K562 (cell line): ENCODE data around the gene DNAJC8. TPM values are rescaled to one million over a fixed set of nuclear protein-coding genes. Genes with fewer than 3 reads are reported as not detected.

Source experiments
- BHLHE40 ChIP-seq: IDR thresholded peaks from 2 replicates; pipeline ENCODE4 v1.6.1; 2011; ENCODE audit warnings: low read length, improper control_type of control experiment
- CXXC5 ChIP-seq: fragments of 250-450 bp; sonication (Bioruptor Pico); IDR thresholded peaks from 2 replicates; pipeline ENCODE4 v1.8.0; 2022; ENCODE audit warnings: inconsistent platforms, mild to moderate bottlenecking, moderate library complexity
- DDX20 ChIP-seq: fragments of 450-650 bp; IDR thresholded peaks from 2 replicates; pipeline ENCODE4 v1.6.1; 2016; ENCODE audit warnings: missing genetic modification characterization, low read depth, mild to moderate bottlenecking, missing compliant biosample characterization, moderate library complexity
- GTF2E2 ChIP-seq: fragments of 200-800 bp; sonication (Bioruptor generic); IDR thresholded peaks from 2 replicates; pipeline ENCODE4 v1.6.1; 2016; ENCODE audit warnings: missing genetic modification characterization, missing compliant biosample characterization
- HDAC3 ChIP-seq: fragments of 450-650 bp; IDR thresholded peaks from 2 replicates; pipeline ENCODE4 v1.6.1; 2018; ENCODE audit warnings: borderline replicate concordance, mild to moderate bottlenecking, moderate library complexity; ENCODE audit not compliant: partially characterized antibody
- HIVEP1 ChIP-seq: fragments of 250-450 bp; sonication (Bioruptor Pico); IDR thresholded peaks from 2 replicates; pipeline ENCODE4 v1.4.0; 2020; ENCODE audit warnings: mild to moderate bottlenecking
- HNRNPLL ChIP-seq: fragments of 200-400 bp; formaldehyde crosslinking; IDR thresholded peaks from 2 replicates; pipeline ENCODE4 v1.6.1; 2017; ENCODE audit warnings: low read length, low read depth, mild to moderate bottlenecking; ENCODE audit not compliant: poor library complexity, severe bottlenecking
- POLR3A ChIP-seq: IDR thresholded peaks from 2 replicates; pipeline ENCODE4 v1.6.1; 2011; ENCODE audit warnings: borderline replicate concordance, mild to moderate bottlenecking, moderate library complexity; ENCODE audit not compliant: insufficient read length, insufficient read depth; ENCODE audit errors: extremely low read depth
- PYGO2 ChIP-seq: fragments of 450-650 bp; IDR thresholded peaks from 2 replicates; pipeline ENCODE4 v1.6.1; 2016; ENCODE audit warnings: mild to moderate bottlenecking, missing genetic modification characterization, moderate library complexity, missing compliant biosample characterization
- SAP30 ChIP-seq: fragments of 200-600 bp; sonication (generic); IDR thresholded peaks from 2 replicates; pipeline ENCODE4 v1.6.1; 2012; ENCODE audit warnings: borderline replicate concordance, low read depth, mild to moderate bottlenecking, moderate library complexity, low read length, control low read depth, inconsistent platforms; ENCODE audit not compliant: insufficient read depth, poor library complexity, severe bottlenecking
- SMARCE1 ChIP-seq: fragments of 450-650 bp; IDR thresholded peaks from 2 replicates; pipeline ENCODE4 v1.7.1; 2016; ENCODE audit warnings: mild to moderate bottlenecking
- STAG1 ChIP-seq: sonication (generic); formaldehyde crosslinking; IDR thresholded peaks from 2 replicates; pipeline ENCODE4 v1.5.0; 2020; ENCODE audit warnings: missing genetic modification reagents, borderline replicate concordance
- ZNF3 ChIP-seq: fragments of 250-450 bp; sonication (Bioruptor Pico); IDR thresholded peaks from 2 replicates; pipeline ENCODE4 v1.5.0; 2021; ENCODE audit warnings: mild to moderate bottlenecking, moderate library complexity
- ZNF766 ChIP-seq: fragments of 200-800 bp; sonication (Bioruptor generic); conservative IDR thresholded peaks from 2 replicates; pipeline ENCODE4 v1.6.1; 2016; ENCODE audit warnings: missing genetic modification characterization, missing compliant biosample characterization
- polyA plus RNA-seq, 8 experiments: library from polyadenylated mRNA; depleted of rRNA in 4 of 8; stranded (reverse) in 5 of 8; unstranded in 3 of 8; fragments of >200 nt; fragmentation: Nextera tagmentation in 2 of 8; fragmentation: Illumina TruSeq in 1 of 8; extraction: Ambion mirVana in 2 of 8; extraction: Trizol in 1 of 8; gene quantifications; 2 replicates each; pipeline versions ENCODE4 v1.2.1 to v1.2.3, GENCODE V29; 2011 to 2014; ENCODE audit warnings: inconsistent platforms in 1 of 8, missing spikeins in 1 of 8
- total RNA-seq, 7 experiments: library from RNA; depleted of rRNA in 6 of 7; stranded (reverse); fragments of >200 nt in 6 of 7; fragmentation: Illumina TruSeq in 2 of 7; extraction: Trizol in 2 of 7; gene quantifications; 2 replicates each; pipeline versions ENCODE4 v1.2.1 to v1.2.3, GENCODE V29; 2011 to 2021; ENCODE audit warnings: low replicate concordance in 1 of 7
- TF ChIP-seq, protein P1 (sequence below): IDR thresholded peaks from 3 replicates; pipeline ENCODE4 v1.6.1; 2011; ENCODE audit warnings: borderline replicate concordance, mild to moderate bottlenecking; ENCODE audit not compliant: insufficient read length, insufficient read depth
- TF ChIP-seq, protein P2 (sequence below), 3 experiments: IDR thresholded peaks in 2 of 3; conservative IDR thresholded peaks in 1 of 3; 2 replicates each; pipeline ENCODE4 v1.5.1; 2011 to 2012; ENCODE audit warnings: low read length in 3 of 3, mild to moderate bottlenecking in 3 of 3, control low read depth in 2 of 3, improper control_type of control experiment in 1 of 3, inconsistent platforms in 1 of 3, low read depth in 1 of 3, mixed read lengths in 1 of 3, moderate library complexity in 1 of 3; ENCODE audit not compliant: insufficient read depth in 2 of 3
- TF ChIP-seq, protein P3 (sequence below): IDR thresholded peaks from 2 replicates; pipeline ENCODE4 v1.6.1; 2012; ENCODE audit warnings: low read depth, low read length, improper control_type of control experiment, borderline replicate concordance
- TF ChIP-seq, protein P4 (sequence below): sonication (generic); formaldehyde crosslinking; IDR thresholded peaks from 2 replicates; pipeline ENCODE4 v1.8.1; 2023; ENCODE audit warnings: mild to moderate bottlenecking, missing genetic modification reagents

The DNAJC8 gene
- total and polyA plus RNA-seq, 9 of the 15 experiments (the other 6 are each of a cell fraction or from before 2014, with no cell fraction given): 143 to 508 (median 209) TPM

DNA sequence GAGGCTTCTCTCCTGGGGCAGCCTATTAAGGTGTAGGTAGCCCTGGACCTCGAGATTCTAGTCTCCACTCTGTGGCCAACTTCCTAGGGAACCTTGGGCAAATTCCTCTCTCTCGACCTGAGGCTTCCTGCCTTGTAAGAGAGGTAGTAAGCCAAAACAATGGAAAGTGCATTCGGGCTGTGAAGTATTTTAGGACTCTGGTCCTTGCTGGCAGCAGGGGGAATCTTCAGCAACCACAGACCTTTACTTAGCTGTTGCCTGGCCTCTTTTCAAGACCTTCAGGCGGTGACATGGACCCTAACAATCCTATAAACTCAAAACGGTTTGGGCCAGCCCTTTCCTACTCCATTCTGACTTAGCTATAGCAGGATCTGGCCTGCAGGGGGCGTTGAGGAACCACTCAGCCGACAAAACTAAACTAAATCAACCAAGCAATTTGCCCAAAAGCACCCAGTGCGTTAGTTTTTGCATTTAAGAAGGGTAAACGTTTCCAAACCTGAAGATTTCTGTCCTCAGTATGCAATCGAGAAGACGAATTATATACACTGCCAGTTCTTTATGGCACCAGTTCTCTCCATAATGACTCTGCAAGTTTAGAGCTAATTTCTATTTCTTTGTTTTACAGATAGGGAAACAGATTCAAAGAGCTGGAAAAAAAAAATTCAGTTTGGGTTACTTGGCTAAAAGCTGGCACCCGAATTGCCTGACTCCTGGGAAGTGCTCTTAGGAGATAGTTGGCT, 15.6 kb upstream of the DNAJC8 start (continued):
- TF ChIP-seq CXXC5 (CRISPR knock-in tag): peak; percentile 54
- TF ChIP-seq SAP30: peak; percentile 7
- no peak for TF ChIP-seq SMARCE1
- peak; percentile 70 for TF ChIP-seq HNRNPLL
- no peak for TF ChIP-seq BHLHE40
- 0 out of 2 replicates have a peak, but pooled peaks have one; percentile 14 for TF ChIP-seq GTF2E2 (tag)
- no peak for TF ChIP-seq DDX20 (tag)
- TF ChIP-seq, protein P1, sequence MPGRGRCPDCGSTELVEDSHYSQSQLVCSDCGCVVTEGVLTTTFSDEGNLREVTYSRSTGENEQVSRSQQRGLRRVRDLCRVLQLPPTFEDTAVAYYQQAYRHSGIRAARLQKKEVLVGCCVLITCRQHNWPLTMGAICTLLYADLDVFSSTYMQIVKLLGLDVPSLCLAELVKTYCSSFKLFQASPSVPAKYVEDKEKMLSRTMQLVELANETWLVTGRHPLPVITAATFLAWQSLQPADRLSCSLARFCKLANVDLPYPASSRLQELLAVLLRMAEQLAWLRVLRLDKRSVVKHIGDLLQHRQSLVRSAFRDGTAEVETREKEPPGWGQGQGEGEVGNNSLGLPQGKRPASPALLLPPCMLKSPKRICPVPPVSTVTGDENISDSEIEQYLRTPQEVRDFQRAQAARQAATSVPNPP: no peak
- 0 out of 2 replicates have a peak, but pooled peaks have one; percentile 20 for TF ChIP-seq ZNF3 (CRISPR knock-in tag)
- no peak for TF ChIP-seq HIVEP1 (CRISPR knock-in tag)
- TF ChIP-seq PYGO2 (tag): no peak
- TF ChIP-seq, protein P2, sequence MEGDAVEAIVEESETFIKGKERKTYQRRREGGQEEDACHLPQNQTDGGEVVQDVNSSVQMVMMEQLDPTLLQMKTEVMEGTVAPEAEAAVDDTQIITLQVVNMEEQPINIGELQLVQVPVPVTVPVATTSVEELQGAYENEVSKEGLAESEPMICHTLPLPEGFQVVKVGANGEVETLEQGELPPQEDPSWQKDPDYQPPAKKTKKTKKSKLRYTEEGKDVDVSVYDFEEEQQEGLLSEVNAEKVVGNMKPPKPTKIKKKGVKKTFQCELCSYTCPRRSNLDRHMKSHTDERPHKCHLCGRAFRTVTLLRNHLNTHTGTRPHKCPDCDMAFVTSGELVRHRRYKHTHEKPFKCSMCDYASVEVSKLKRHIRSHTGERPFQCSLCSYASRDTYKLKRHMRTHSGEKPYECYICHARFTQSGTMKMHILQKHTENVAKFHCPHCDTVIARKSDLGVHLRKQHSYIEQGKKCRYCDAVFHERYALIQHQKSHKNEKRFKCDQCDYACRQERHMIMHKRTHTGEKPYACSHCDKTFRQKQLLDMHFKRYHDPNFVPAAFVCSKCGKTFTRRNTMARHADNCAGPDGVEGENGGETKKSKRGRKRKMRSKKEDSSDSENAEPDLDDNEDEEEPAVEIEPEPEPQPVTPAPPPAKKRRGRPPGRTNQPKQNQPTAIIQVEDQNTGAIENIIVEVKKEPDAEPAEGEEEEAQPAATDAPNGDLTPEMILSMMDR (IDR thresholded peaks at IDR 0.05 in 2 of 3, conservative IDR thresholded peaks at IDR 0.05 in 1 of 3; ENCODE audit: insufficient read depth in 2 of 3, low read depth in 1 of 3, low read length in 3 of 3): peak; percentile 88 to 99 (median 98)
- TF ChIP-seq HDAC3: no peak
- TF ChIP-seq ZNF766: peak; percentile 75; the same call in 1 of the 2 replicates
- peak; percentile 39; the same call in 1 of the 2 replicates for TF ChIP-seq STAG1 (CRISPR knock-in tag)
- TF ChIP-seq, protein P3, sequence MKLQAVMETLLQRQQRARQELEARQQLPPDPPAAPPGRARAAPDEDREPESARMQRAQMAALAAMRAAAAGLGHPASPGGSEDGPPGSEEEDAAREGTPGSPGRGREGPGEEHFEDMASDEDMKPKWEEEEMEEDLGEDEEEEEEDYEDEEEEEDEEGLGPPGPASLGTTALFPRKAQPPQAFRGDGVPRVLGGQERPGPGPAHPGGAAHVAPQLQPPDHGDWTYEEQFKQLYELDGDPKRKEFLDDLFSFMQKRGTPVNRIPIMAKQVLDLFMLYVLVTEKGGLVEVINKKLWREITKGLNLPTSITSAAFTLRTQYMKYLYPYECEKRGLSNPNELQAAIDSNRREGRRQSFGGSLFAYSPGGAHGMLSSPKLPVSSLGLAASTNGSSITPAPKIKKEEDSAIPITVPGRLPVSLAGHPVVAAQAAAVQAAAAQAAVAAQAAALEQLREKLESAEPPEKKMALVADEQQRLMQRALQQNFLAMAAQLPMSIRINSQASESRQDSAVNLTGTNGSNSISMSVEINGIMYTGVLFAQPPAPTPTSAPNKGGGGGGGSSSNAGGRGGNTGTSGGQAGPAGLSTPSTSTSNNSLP: peak; percentile 82; the same call in 1 of the 2 replicates
- no peak for TF ChIP-seq POLR3A
- TF ChIP-seq, protein P4, sequence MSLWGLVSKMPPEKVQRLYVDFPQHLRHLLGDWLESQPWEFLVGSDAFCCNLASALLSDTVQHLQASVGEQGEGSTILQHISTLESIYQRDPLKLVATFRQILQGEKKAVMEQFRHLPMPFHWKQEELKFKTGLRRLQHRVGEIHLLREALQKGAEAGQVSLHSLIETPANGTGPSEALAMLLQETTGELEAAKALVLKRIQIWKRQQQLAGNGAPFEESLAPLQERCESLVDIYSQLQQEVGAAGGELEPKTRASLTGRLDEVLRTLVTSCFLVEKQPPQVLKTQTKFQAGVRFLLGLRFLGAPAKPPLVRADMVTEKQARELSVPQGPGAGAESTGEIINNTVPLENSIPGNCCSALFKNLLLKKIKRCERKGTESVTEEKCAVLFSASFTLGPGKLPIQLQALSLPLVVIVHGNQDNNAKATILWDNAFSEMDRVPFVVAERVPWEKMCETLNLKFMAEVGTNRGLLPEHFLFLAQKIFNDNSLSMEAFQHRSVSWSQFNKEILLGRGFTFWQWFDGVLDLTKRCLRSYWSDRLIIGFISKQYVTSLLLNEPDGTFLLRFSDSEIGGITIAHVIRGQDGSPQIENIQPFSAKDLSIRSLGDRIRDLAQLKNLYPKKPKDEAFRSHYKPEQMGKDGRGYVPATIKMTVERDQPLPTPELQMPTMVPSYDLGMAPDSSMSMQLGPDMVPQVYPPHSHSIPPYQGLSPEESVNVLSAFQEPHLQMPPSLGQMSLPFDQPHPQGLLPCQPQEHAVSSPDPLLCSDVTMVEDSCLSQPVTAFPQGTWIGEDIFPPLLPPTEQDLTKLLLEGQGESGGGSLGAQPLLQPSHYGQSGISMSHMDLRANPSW: no peak
